ENCODE results near the gene PPAT. TPM values are rescaled to one million over a fixed set of nuclear protein-coding genes. Genes with fewer than 3 reads are reported as not detected.

PPAT gene
- total and polyA plus RNA-seq, 8 donors = 6.4 to 30.0 (median 22.2) TPM

GRCh38 chr4:56356650-56357049 lies 78.8 kb downstream of the PPAT start:
- Histone ChIP-seq H3K27me3 (no peaks in the 10 kb centered on the region), H3K27ac (no peak overlapping the region), H3K4me3 (no peak overlapping the region), H3K4me1 (no peaks in the 10 kb centered on the region), H3K36me3 (peaks cover 0 to 13% of the 10 kb centered on the region in 2 donors), H3K9me3 (no peaks in the 10 kb centered on the region)
- ATAC-seq (no peak), DNase-seq (no peak)
- intact Hi-C loops (cut with DNase I) = no loop called here
- TF ChIP-seq CTCF (IDR thresholded peaks at IDR 0.05) = no peak

GRCh38 chr4:56348576-56348975 lies 86.8 kb downstream of the PPAT start:
- Histone ChIP-seq H3K4me1 (no peaks in the 10 kb centered on the region), H3K4me3 (no peak overlapping the region), H3K9me3 (no peaks in the 10 kb centered on the region), H3K27ac (no peak overlapping the region), H3K27me3 (no peaks in the 10 kb centered on the region), H3K36me3 (peaks cover 0 to 21% of the 10 kb centered on the region in 2 donors)
- ATAC-seq (no peak), DNase-seq (no peak)
- no peak for TF ChIP-seq CTCF (IDR thresholded peaks at IDR 0.05)
- intact Hi-C loops (cut with DNase I) = no loop called here

GRCh38 chr4:56345458-56345857 lies 90.0 kb downstream of the PPAT start:
- Histone ChIP-seq H3K4me1 (no peaks in the 10 kb centered on the region), H3K27ac (no peak overlapping the region), H3K4me3 (no peak overlapping the region), H3K27me3 (no peaks in the 10 kb centered on the region), H3K36me3 (peaks cover 0 to 21% of the 10 kb centered on the region in 2 donors), H3K9me3 (no peaks in the 10 kb centered on the region)
- DNase-seq = no peak
- TF ChIP-seq CTCF (IDR thresholded peaks at IDR 0.05) = no peak
- intact Hi-C loops (cut with DNase I) = no loop called here
- no peak for ATAC-seq

Other genes starting within 250 kb of the PPAT start
- 10 to 100 TPM; 12.3 to 15.3 TPM for gene AASDH, start 48.1 kb downstream of the PPAT start, total RNA-seq
- 10 to 100 TPM; 24.0 to 33.3 (median 27.7) TPM for gene AASDH, start 48.1 kb downstream of the PPAT start, polyA plus RNA-seq (ENCODE audit: insufficient read length in 6 of 6)
- 10 to 100 TPM; 34.6 to 63.5 TPM for gene PAICS, start 645 bp upstream of the PPAT start, total RNA-seq
- gene PAICS, start 645 bp upstream of the PPAT start, polyA plus RNA-seq (ENCODE audit: insufficient read length in 6 of 6) = 100 to 1,000 TPM; 107 to 129 (median 118) TPM
- 10 to 100 TPM; 85.3 to 85.8 TPM for gene SRP72, start 32.0 kb upstream of the PPAT start, total RNA-seq
- gene SRP72, start 32.0 kb upstream of the PPAT start, polyA plus RNA-seq (ENCODE audit: insufficient read length in 6 of 6) = 100 to 1,000 TPM; 113 to 136 (median 119) TPM
- under 1 TPM in 1 of 2 donors, not detected in 1; 0.15 TPM for gene ARL9, start 70.2 kb upstream of the PPAT start, total RNA-seq
- 1 to 10 TPM in 2 of 6 donors, under 1 TPM in 4; 0.34 to 1.5 (median 0.61) TPM for gene ARL9, start 70.2 kb upstream of the PPAT start, polyA plus RNA-seq (ENCODE audit: insufficient read length in 6 of 6)
- 100 to 1,000 TPM; 291 to 729 TPM for gene HOPX, start 245.7 kb upstream of the PPAT start, total RNA-seq
- 10 to 100 TPM; 28.2 to 38.2 (median 34.1) TPM for gene HOPX, start 245.7 kb upstream of the PPAT start, polyA plus RNA-seq (ENCODE audit: insufficient read length in 6 of 6)